Sigmoid colon (tissue), 7 donors: ENCODE data around the gene PIP4K2A. TPM values are rescaled to one million over a fixed set of nuclear protein-coding genes. Genes with fewer than 3 reads are reported as not detected.

Source experiments
- DNase-seq: peaks from one replicate; pipeline ENCODE4 v3.0.0-alpha.2; 2019
- H3K27ac ChIP-seq, 4 donors: fragments of 200-600 bp; sonication (generic); one replicate each; pipeline ENCODE4 v1.5.1; 2016 to 2019; ENCODE audit warnings: mild to moderate bottlenecking in 1 of 4
- H3K27me3 ChIP-seq, 3 donors: fragments of 200-600 bp; sonication (generic); one replicate each; pipeline ENCODE4 v1.5.1; 2019; ENCODE audit warnings: mild to moderate bottlenecking in 1 of 3
- H3K36me3 ChIP-seq, 4 donors: fragments of 200-600 bp; sonication (generic); one replicate each; pipeline ENCODE4 v1.5.1; 2016 to 2019
- H3K4me1 ChIP-seq, 4 donors: fragments of 200-600 bp; sonication (generic); one replicate each; pipeline ENCODE4 v1.5.1; 2017 to 2019
- H3K4me3 ChIP-seq, 4 donors: fragments of 200-600 bp; sonication (generic); one replicate each; pipeline ENCODE4 v1.5.1; 2017 to 2019; ENCODE audit warnings: mild to moderate bottlenecking in 2 of 4, moderate library complexity in 1 of 4
- H3K9me3 ChIP-seq, 4 donors: fragments of 200-600 bp in 3 of 4; sonication (generic) in 3 of 4; one replicate each; pipeline versions ENCODE4 v1.5.1 to v1.6.1; 2013 to 2019
- EP300 ChIP-seq, 4 donors: sonication (generic); formaldehyde crosslinking; IDR thresholded peaks; one replicate each; pipeline ENCODE4 v1.6.1; 2017; ENCODE audit warnings: antibody characterized with exemption in 4 of 4
- POLR2A ChIP-seq, 2 donors: fragments of 450-650 bp; IDR thresholded peaks; one replicate each; pipeline ENCODE4 v1.6.1; 2016; ENCODE audit warnings: antibody characterized with exemption in 2 of 2, mild to moderate bottlenecking in 2 of 2, moderate library complexity in 2 of 2
- POLR2AphosphoS5 ChIP-seq, 4 donors: sonication (generic); formaldehyde crosslinking; IDR thresholded peaks; one replicate each; pipeline ENCODE4 v1.6.1; 2017; ENCODE audit warnings: antibody characterized with exemption in 4 of 4
- WGBS, 2 donors: extraction: QIAGEN DNeasy Blood & Tissue Kit; methylation state at CpG; one replicate each; pipeline ENCODE4 v1.1.7; 2013; 5-methylcytosine and 5-hydroxymethylcytosine counted together
- intact Hi-C: fragments of 100-400 bp; cut with DNase I; formaldehyde crosslinking; loops from one replicate; pipeline ENCODE4 v1.15.1; 2023
- polyA plus RNA-seq, 3 donors: library from polyadenylated mRNA; stranded (reverse); fragments of 200-250 nt; gene quantifications; one replicate each; pipeline ENCODE4 v1.2.3, GENCODE V29; 2013
- total RNA-seq, 4 donors: library from RNA; depleted of rRNA; stranded (reverse); fragments of >200 nt; gene quantifications; one replicate each; pipeline ENCODE4 v1.1.0, GENCODE V29; 2016
- TF ChIP-seq, protein P1 (sequence below), 4 experiments: fragments of 450-650 bp in 3 of 4; fragments of 200-600 bp in 1 of 4; IDR thresholded peaks; one replicate each; pipeline ENCODE4 v1.5.1; 2016 to 2019; ENCODE audit warnings: antibody characterized with exemption in 4 of 4, mild to moderate bottlenecking in 3 of 4, moderate library complexity in 2 of 4
- donor health status: healthy with polysubstance abuse.
- donor health status: Bipolar disorder and iron deficiency.
- donor health status: healthy.

The PIP4K2A gene
- total and polyA plus RNA-seq, 7 donors, result 7.2 to 23.2 (median 17.8) TPM

DNA sequence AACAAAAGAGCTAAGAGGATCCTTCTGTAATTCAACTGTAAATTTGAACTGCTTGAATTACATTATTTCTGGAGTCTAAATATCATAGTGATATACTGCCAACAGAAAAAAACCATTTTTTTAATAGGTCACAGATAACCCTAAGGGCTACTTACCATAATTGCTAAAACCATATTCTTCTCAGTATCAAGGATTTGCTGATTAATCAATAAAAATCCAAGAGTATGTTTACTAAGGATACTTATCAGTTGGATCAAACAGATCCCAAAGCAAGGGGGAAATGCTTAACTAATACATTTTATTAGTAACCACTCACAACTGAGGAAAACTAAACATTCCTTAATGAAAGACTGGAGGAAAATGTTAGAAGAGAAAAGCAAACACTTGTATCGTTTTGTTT is 166.0 kb downstream of the PIP4K2A start:
- intact Hi-C loops, result no loop called here
- DNase-seq, result no peak
- Histone ChIP-seq H3K4me3 (no peak overlapping the region), H3K4me1 (no peaks in the 10 kb centered on the region), H3K27ac (no peak overlapping the region), H3K36me3 (peaks cover 0 to 15% (median 3%) of the 10 kb centered on the region in 4 donors), H3K9me3 (no peaks in the 10 kb centered on the region), H3K27me3 (no peaks in the 10 kb centered on the region)
- 59 to 74% methylated on average over 1 of the region's 1 CpG for WGBS, 2 donors
- TF ChIP-seq, protein P1, sequence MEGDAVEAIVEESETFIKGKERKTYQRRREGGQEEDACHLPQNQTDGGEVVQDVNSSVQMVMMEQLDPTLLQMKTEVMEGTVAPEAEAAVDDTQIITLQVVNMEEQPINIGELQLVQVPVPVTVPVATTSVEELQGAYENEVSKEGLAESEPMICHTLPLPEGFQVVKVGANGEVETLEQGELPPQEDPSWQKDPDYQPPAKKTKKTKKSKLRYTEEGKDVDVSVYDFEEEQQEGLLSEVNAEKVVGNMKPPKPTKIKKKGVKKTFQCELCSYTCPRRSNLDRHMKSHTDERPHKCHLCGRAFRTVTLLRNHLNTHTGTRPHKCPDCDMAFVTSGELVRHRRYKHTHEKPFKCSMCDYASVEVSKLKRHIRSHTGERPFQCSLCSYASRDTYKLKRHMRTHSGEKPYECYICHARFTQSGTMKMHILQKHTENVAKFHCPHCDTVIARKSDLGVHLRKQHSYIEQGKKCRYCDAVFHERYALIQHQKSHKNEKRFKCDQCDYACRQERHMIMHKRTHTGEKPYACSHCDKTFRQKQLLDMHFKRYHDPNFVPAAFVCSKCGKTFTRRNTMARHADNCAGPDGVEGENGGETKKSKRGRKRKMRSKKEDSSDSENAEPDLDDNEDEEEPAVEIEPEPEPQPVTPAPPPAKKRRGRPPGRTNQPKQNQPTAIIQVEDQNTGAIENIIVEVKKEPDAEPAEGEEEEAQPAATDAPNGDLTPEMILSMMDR (IDR thresholded peaks at IDR 0.05), result no peak
- TF ChIP-seq POLR2AphosphoS5 (IDR thresholded peaks at IDR 0.05) (no peak), EP300 (IDR thresholded peaks at IDR 0.05) (no peak), POLR2A (IDR thresholded peaks at IDR 0.05) (no peak)

DNA sequence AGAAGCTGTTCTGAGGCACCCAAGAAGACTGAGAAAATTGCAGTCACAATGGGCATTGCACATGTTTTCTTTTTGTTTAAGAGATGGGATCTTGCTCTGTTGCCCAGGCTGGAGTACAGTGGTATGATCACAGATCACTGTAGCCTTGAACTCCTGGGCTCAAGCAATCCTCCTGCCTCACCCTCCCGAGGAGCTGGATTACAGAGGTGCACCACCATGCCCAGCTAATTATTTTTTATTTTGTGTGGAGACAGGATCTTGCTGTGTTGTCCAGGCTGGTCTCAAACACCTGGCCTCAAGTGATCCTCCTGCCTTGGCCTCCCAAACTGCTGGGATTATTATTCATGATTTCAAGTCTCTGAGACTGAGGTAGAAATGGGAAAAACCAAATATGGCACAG is 168.7 kb downstream of the PIP4K2A start:
- no peak overlapping the region for H3K27ac ChIP-seq
- no peaks in the 10 kb centered on the region for H3K27me3 ChIP-seq
- WGBS, 2 donors, result 94 to 97% methylated on average over 1 of the region's 1 CpG
- H3K4me1 ChIP-seq, result no peaks in the 10 kb centered on the region
- no peak overlapping the region for H3K4me3 ChIP-seq
- TF ChIP-seq EP300 (IDR thresholded peaks at IDR 0.05) (no peak), POLR2AphosphoS5 (IDR thresholded peaks at IDR 0.05) (no peak), POLR2A (IDR thresholded peaks at IDR 0.05) (no peak)
- TF ChIP-seq, protein P1 (IDR thresholded peaks at IDR 0.05), result no peak
- peaks cover 0 to 37% (median 14%) of the 10 kb centered on the region in 4 donors for H3K36me3 ChIP-seq
- no peak for DNase-seq
- H3K9me3 ChIP-seq, result no peaks in the 10 kb centered on the region
- intact Hi-C loops, result no loop called here

DNA sequence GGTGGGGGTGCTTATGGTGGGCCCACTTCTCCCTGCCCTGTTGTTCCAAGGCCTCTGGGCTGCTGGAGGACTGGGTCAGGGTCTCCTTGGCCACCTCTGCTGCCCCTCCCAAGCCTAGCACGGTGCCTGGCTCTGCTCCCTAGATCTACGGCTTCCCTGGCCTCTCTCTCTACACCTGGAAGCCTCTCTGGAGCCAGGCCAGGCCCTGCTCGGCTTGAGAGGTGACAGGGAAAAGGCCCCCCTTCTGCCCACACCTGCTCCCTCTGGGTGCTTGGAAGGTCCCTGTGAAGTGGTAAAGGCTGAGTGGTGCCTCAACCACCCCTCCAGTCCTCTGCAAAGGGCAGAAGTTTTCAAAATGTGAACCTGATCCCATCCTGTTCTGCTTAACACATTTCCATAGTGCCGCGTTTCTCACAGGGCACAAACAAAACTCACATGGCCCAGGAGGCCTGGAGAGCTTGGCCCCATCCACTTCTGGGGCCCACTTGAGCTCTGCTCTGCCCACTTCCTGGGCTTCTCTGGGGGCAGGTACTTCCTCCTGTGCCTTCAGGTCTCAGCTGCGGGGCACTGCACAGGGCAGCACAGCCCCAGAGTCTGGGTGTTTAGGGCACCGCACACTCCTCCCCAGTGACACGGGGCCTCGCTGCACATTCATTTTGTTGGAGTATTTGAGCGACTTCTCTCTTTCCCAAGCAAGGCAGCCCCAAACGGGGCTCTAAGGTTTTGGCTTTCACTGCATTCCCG is 169.9 kb downstream of the PIP4K2A start:
- intact Hi-C loops, result no loop called here
- DNase-seq, result no peak
- Histone ChIP-seq H3K9me3 (no peaks in the 10 kb centered on the region), H3K36me3 (peaks cover 1 to 49% (median 18%) of the 10 kb centered on the region in 4 donors), H3K27me3 (no peaks in the 10 kb centered on the region), H3K4me1 (no peaks in the 10 kb centered on the region), H3K27ac (no peak overlapping the region), H3K4me3 (no peak overlapping the region)
- TF ChIP-seq, protein P1 (IDR thresholded peaks at IDR 0.05), result no peak
- TF ChIP-seq EP300 (IDR thresholded peaks at IDR 0.05) (no peak), POLR2AphosphoS5 (IDR thresholded peaks at IDR 0.05) (no peak), POLR2A (IDR thresholded peaks at IDR 0.05) (no peak)
- WGBS, 2 donors, result 90 to 91% methylated on average over 12 of the region's 12 CpGs

DNA sequence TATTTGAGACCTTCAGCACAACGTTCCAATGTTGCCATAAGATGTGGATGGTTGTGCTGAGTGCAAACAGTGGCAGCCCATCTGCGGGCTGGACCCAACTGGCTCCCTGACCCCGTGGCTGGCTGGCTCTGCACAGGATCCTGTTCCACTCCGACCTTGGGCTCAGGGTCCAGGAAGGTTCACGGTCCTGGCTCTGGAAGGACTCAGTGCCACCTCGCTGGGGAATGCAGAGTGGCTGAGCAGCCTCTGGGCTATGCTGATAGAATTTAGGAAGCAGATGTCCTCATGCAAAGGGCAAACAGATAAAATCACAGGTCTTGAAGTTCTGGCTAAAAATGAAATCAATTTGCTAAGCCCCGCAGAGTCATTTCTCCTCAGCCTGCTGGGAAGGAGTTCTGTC is 171.6 kb downstream of the PIP4K2A start:
- no peak for DNase-seq
- Histone ChIP-seq H3K27me3 (no peaks in the 10 kb centered on the region), H3K4me1 (no peaks in the 10 kb centered on the region), H3K36me3 (peaks cover 7 to 63% (median 20%) of the 10 kb centered on the region in 4 donors), H3K27ac (no peak overlapping the region), H3K4me3 (no peak overlapping the region), H3K9me3 (no peaks in the 10 kb centered on the region)
- TF ChIP-seq POLR2A (IDR thresholded peaks at IDR 0.05), result no peak
- TF ChIP-seq EP300 (IDR thresholded peaks at IDR 0.05), result no peak
- no peak for TF ChIP-seq POLR2AphosphoS5 (IDR thresholded peaks at IDR 0.05)
- TF ChIP-seq, protein P1 (IDR thresholded peaks at IDR 0.05), result no peak
- WGBS, 2 donors, result 78 to 82% methylated on average over 7 of the region's 7 CpGs
- intact Hi-C loops, result no loop called here
